Renal pelvis (tissue), 4 donors: ENCODE results near the gene MBD1. TPM values are rescaled to one million over a fixed set of nuclear protein-coding genes. Genes with fewer than 3 reads are reported as not detected.
"Not testable (repeated sequence)": the region's sequence is repeated elsewhere in the genome, so short reads cannot be mapped to it uniquely, and the experiment has no call there.

Source experiments
- DNase-seq: peaks from one replicate; pipeline ENCODE4 v3.0.0-alpha.2; 2013
- polyA plus RNA-seq, 3 donors: library from polyadenylated mRNA; unstranded; fragments of 120-200 nt; gene quantifications; one replicate each; pipeline ENCODE4 v1.2.1, GENCODE V29; 2013; ENCODE audit not compliant: insufficient read length in 3 of 3

Gene MBD1
- polyA plus RNA-seq, 3 donors = 74.6 to 89.7 (median 78.8) TPM

DNA sequence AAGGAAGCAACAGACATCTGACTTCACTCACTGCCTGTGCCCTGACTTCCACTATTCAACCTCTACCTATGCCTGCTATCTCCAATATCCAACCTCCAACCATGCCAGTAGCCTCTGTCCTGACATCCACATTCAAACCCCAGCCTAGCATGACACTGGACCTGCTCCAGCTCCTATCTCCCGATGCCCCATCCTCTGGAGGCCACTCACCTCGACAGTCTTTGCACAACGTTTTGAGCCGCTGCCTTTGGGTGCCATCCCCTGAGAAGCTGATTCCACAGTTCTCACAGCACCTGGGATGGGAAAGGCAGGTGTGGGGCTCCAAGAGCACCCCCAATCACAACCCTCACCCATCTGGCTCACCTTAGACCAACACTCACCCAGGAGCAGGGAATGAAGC lies 4.9 kb downstream of the MBD1 start:
- DNase-seq = no peak

- no peak for DNase-seq
These were observed 5.8 kb downstream of the MBD1 start for GRCh38 chr18:50275503-50276036.

GRCh38 chr18:50274941-50275340 lies 6.4 kb downstream of the MBD1 start:
- DNase-seq = no peak

DNA sequence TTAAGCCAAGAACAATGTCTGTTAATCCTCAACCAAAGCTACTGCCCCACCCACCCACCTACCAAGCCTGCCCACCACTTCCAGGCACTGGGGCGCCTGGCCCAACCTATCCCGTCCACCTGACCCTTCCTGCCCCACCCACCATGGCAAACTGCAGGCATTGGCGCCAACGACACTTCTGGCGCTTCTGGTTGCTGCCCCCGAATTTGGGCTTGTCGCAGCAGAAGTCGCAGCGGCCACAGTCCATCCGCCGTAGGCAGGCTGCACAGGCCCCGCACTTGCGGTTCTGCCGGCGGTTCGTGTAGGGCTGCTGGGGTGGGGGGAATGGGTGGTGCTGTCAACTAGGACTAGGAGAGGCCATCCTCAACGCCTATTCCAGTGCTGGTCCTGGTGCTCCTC lies 7.3 kb downstream of the MBD1 start:
- DNase-seq = no peak

- no peak for DNase-seq
These were observed 7.9 kb downstream of the MBD1 start for GRCh38 chr18:50273203-50274043.

DNA sequence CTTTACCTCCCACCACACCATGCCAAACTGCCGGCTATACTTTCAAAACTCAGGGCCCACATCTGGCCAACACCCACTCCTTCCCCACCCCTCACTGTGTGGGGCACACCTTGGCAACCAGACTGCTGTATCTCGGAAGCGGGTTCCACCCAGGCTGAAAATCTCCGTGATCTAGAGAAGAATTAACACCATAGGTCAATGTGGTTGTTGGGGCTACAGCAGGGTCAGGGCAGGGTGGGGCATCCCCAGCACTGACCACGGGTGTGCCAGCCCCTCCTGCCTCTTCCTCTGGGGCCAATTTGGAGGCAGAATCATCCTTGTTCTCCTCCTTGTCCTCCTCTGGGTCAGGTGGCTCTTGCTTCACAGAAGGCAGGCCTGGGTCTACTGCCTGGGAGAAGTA lies 8.8 kb downstream of the MBD1 start:
- no peak for DNase-seq

DNA sequence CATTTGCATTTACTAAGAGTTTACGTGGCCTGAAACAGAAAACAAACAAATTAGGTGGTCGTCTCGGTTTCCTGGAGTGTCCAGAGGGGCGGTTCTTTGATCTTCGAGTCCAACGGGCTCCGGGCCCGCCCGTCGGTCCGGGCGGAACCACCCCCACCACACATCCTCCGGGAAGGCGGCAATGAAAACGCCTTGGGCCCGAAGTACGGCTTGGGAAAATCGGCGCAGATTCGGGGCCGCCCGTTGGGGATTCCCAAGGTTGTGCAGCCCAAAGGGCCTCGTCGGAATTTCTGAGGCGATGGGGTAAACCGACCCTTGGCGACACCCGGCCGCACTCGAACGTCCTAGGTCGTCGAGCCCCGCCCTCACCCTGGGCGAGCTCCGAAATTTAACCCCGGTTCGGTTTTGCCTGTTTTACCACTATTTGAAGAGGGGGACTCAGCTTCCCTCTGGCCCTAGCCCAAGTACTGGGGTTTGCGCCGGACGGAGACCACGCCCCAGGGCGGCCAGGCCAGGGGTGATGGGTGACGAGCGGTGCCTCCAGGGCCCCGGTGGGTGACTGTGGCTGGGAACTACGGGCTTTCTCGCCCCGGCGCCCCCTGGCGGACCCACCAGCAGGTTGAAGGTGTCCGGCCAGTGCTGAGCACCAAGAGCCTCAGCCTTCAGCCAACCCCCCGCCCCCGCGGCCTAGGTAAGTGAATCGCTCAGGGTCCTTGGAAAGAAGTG lies 13.1 kb downstream of the MBD1 start:
- DNase-seq = peak; percentile 53

- DNase-seq = peak; percentile 89
These were observed 15.0 kb downstream of the MBD1 start, which contains the start of gene CFAP53 for GRCh38 chr18:50266248-50266704. Gene CFAP53 (minus strand): TSS chr18:50266495. CDS start chr18:50266404, 91 bp downstream.

DNA sequence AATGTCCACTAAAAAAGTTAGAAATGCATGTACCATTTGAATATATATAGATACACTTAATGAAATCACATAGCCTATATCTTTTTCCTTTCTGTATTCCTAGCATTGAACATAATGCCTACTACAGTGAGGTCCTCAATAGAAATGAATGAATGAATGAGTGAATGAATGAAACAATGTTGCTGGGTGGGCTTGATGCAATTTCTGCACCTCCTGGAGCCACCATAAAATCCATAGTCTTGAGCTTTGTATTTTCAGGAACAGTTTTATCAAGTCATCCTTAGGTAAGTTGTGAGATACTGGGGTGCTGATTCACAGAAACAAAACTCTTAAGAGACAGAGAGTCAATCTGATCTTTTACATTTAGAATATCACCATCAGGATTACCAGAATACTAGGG lies 18.3 kb downstream of the MBD1 start:
- no peak for DNase-seq

GRCh38 chr18:50250935-50251334 lies 30.4 kb downstream of the MBD1 start:
- no peak for DNase-seq

- no peak for DNase-seq
These were observed 31.7 kb downstream of the MBD1 start for GRCh38 chr18:50249576-50249975.

DNA sequence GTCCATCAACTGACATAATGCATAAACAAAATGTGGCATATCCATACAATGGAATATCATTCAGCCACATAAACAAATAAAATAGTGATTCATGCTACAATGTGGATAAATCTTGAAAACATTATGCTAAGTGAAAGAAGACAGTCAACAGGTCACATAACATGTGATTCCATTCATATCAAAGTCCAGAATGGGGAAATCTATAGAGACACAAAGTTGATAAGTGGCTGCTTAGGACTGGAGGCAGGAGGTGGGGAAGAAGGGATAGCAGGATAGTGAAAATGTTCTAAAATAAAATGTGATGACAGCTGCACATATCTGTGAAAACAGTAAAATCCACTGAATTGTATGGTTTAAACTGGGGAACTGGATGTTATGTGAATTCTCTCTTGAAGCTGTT lies 33.8 kb downstream of the MBD1 start:
- no peak for DNase-seq

DNA sequence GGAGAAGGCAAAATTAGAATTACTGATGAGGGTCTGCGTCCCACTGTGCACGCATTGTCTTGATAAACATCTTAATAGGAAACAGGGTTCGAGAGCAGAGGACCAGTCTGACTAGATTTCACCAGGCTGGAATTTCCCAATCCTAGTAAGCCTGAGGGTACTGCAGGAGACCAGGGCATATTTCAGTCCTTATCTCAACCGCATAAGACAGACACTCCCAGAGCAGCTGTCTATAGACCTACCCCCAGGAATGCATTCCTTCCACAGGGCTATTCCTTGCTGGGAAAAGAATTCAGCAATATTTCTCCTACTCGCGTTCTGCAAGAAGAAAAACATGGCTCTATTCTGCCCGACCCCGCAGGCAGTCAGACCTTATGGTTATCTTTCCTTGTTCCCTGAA lies 39.6 kb downstream of the MBD1 start:
- DNase-seq = not testable (repeated sequence)

- no peak for DNase-seq
These were observed 41.2 kb downstream of the MBD1 start for GRCh38 chr18:50240080-50240563.

- no peak for DNase-seq
These were observed 48.9 kb downstream of the MBD1 start for GRCh38 chr18:50232419-50232818.

- DNase-seq = no peak
These were observed 49.7 kb downstream of the MBD1 start for GRCh38 chr18:50231621-50232020.

DNA sequence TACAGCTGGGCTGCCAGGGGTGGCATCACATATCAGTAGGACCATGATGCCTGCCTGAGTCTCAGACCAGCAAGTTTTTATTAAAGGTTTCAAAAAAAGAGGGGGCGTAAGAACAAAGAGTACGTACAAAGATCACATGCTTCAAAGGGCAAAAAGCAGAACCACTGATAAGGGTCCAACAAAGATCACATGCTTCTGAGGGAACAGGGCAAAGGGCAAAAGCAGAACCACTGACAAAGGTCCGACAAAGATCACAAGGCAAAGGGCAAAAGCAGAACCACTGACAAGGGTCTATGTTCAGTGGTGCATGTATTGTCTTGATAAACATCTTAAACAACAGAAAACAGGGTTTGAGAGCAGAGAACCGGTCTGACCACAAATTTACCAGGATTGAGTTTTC lies 61.1 kb downstream of the MBD1 start:
- not testable (repeated sequence) for DNase-seq

Other genes starting within 250 kb of the MBD1 start
- gene MYO5B, start 86.4 kb downstream of the MBD1 start, polyA plus RNA-seq = 10 to 100 TPM; 29.0 to 34.5 (median 29.5) TPM
- gene CFAP53, start 15.0 kb downstream of the MBD1 start, polyA plus RNA-seq = 1 to 10 TPM; 3.8 to 5.8 (median 4.1) TPM
- 10 to 100 TPM; 85.5 to 96.0 (median 91.6) TPM for gene CXXC1, start 6.2 kb upstream of the MBD1 start, polyA plus RNA-seq
- 1 to 10 TPM; 6.8 to 7.1 (median 7.0) TPM for gene SKA1, start 93.5 kb upstream of the MBD1 start, polyA plus RNA-seq